Measurements from ENCODE around the gene FOXR2.

Gene FOXR2

GRCh38 chrX:55623100-55623499, at the start of gene FOXR2:
Gene FOXR2 (plus strand): TSS chrX:55623400. CDS start chrX:55623712, 312 bp downstream.
- no peak for DNase-seq

- no peak for DNase-seq
Observed at GRCh38 chrX:55579115-55579514, 44.1 kb upstream of the FOXR2 start.

GRCh38 chrX:55582447-55582846, 40.8 kb upstream of the FOXR2 start:
- DNase-seq, result no peak

- DNase-seq, result no peak
Observed at GRCh38 chrX:55593296-55593695, 29.9 kb upstream of the FOXR2 start.

GRCh38 chrX:55593756-55594257, 29.4 kb upstream of the FOXR2 start:
- no peak for DNase-seq

- no peak for DNase-seq
Observed at GRCh38 chrX:55598333-55598732, 24.9 kb upstream of the FOXR2 start.

GRCh38 chrX:55619547-55619946, 3.7 kb upstream of the FOXR2 start:
- DNase-seq, result no peak

GRCh38 chrX:55624403-55624802, 1.2 kb downstream of the FOXR2 start:
- no peak for DNase-seq

- DNase-seq, result no peak
Observed at GRCh38 chrX:55636109-55636508, 12.9 kb downstream of the FOXR2 start.

- DNase-seq, result no peak
Observed at GRCh38 chrX:55638933-55639332, 15.7 kb downstream of the FOXR2 start.

- no peak for DNase-seq
Observed at GRCh38 chrX:55640854-55641253, 17.7 kb downstream of the FOXR2 start.

- DNase-seq, result no peak
Observed at GRCh38 chrX:55648434-55648833, 25.2 kb downstream of the FOXR2 start.

- no peak for DNase-seq
Observed at GRCh38 chrX:55659931-55660330, 36.7 kb downstream of the FOXR2 start.

- DNase-seq, result no peak
Observed at GRCh38 chrX:55663584-55663983, 40.4 kb downstream of the FOXR2 start.

GRCh38 chrX:55668084-55668483, 44.9 kb downstream of the FOXR2 start:
- no peak for DNase-seq
